Dedifferentiated amniotic fluid mesenchymal stem cell (primary cell): ENCODE data around the gene CTBP1.

Experiments
- DNase-seq: peaks from one replicate; pipeline ENCODE4 v3.0.0-alpha.2; 2016; ENCODE audit errors: extremely low spot score

Gene CTBP1

DNA sequence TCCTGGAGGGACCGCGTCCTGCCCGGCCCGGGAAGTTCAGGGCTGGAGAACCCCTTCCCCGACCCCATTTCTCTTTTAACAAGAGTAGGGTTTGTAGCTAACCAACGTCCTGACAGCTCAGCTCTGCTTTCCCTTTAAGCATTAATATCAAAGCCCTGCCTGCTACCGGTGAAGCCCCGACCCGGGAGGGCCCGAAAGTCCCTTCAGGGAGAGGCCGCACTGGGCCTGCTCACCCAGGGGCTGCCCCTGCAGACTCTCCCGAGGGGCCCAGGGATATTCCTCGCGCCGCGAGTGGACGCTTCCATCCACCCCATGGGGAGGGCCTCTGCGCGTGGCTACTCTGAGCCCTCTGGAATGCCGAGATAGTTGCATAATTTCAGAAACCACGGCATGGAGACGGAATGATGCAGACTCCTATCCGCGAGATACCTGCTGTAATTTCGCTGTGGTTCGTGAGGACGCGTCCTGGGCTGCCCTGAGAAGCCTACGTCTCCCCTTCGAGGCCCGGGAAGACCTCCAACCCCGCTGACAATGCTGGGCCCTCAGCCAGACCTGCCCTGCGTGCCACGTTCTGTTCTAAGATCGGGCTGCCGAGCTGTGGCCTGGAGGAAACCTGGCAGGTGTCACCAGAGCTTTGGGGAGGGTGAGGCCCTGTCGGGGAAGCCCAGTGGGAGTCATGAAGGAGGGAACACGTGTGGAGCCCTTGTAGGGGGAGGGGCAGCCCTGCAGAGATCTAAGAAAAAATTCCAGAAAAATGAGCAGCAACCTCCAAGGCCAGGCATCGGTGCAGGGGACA, 999 bp upstream of the CTBP1 start:
- DNase-seq: no peak

DNA sequence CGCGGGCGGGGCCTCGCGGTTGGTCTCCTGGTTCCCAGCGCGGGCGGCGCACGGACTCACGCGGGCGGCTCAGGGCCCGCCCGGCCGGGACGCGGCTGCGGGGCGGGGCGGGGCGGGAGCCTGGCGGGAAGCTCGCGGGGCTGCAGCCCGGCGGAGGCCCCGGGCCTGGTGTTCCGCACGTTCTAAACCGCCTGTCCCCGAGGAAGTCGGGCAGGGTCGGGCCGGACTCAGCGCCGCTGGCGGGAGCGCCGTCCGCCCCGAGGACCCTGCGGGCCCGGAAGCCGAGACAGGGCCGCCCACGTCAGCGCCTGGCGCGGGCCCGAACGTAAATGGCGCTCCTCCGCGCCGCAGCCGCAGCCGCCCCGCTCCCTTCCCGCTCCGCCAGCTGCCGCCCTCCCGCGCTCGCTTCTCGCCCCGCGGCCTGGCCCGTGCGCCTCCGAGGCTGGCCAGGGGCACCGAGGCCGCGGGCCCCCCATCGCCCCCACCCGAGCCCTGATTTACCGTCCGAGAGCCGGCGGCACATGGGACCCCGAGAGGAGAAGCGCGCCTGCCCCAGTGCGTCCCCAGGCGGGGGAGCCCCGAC, 309 bp upstream of the CTBP1 start:
- DNase-seq: peak; percentile 76

DNA sequence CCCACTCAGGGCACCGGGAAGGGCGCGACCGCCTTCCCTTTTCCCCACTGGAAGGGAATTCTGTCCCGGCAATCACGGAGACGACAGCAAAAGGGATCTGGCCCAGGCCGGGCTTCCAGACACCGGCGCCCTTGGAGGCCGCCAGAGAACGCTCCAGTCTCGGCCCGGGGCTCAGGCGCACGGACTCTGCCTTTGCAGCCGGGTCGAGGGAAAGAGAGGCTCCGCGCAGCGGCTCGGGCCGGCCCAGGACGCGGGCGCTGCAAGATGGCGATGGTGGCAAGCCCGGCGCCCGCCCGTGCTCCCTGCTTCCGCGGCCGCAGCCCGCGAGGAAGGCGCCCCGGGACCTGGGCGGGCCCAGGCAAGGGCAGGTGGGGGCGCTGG, 1.1 kb downstream of the CTBP1 start:
- DNase-seq: no peak

DNA sequence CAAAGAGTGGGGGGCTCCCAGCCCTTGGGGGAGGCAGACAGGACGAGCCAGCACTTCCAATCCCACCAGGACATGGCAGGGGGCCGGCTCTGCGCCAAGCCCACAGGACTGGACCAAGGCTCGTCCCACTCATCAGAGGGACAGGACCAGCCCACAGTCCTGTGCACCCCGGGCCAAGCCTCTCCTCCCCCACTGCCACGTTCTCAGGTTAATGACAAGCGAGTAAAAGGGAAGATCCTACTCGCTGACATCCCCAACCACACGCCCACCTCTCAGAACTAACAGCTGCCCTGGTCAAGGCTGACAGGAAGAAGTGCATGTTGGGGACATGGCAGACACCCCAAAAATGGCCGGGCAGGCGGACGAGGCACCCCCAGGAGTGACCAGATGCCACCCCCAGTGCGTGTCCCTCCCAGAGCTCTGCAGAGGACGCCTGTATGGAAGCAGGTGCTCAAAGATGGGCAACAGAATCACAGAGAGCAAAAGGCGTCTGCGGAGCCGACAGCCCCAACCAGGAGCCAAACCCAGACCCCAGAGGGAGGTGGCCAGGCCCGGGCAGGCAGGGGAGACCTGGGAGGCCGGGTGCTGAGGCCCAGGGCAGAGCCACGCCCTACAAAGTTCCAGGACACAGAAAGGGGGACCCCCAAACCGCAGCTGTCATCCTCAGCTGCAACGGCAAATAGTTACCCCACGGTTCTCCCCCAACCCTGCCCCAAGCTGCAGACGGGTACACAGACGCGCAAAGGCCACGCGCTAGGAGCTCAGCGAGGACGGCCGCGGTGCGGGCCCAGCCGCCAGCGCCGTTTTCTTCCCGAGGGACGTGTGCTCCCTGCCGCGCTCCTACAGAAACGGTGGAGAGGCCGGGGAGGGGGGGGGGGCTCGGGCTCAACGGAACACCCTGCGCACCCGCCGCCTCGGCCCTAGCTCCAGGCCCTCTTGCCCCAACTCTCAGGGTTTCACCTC, 1.7 kb downstream of the CTBP1 start:
- no peak for DNase-seq

DNA sequence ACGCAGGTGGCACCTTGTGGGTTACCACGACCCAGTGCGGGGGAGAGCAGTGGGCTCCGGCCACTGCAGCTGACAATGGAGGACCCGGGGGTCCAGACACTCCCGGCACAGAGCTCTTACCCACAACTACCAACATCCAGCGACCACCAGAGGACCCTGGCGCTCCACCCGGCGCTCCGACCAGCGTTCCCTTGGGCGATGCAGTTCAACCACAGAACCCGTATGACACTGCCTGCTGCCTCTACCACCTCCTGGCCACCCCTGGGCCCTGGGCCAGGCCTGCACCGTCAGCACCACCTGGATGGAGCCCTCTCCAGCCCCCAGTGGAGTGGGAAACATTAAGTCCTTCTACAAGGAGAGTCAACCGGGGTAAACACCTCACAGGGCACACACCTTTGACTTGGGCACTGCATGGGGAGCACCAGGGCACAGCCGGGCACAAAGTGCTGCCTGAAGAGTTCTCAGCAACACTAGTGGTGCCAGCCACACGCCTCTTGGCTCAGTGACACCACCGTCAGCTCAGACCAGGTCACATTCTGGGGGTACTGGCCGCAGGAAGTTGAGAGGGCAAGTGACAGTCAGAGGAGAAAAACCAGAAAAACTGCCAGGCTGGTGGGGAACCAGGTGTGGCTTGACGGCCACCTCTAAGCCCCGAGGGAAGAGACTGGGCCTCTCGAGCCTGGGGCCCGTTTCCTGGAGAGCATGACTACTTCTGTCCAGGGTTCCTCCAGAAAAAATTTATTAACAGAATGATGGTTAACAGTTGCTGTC, 2.6 kb downstream of the CTBP1 start:
- DNase-seq: no peak

DNA sequence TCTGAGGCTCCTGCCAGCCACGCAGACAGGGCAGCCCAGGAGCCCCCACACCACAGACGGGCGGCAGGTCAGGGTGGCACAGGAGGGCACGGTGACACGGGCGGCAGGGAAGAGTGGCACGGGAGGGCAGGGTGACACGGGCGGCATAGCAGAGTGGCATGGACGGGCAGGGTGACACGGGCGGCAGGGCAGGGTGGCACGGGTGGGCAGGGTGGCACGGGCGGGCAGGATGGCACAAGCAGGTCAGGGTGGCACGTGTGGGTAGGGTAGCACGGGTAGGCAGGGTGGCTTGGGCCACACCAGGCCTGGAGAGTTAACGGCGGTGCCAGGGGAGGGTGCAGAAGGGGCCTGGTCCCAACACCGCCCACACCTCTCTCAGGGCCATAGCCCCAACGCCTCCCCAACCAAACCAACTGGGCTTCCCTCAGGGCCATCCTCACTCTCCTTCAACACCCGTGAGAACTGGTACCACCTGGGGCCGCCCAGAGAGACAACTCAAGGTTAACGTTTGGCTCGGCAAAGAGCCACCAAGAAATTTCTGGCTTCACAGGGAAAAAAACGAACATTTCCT, 3.4 kb downstream of the CTBP1 start:
- no peak for DNase-seq

DNA sequence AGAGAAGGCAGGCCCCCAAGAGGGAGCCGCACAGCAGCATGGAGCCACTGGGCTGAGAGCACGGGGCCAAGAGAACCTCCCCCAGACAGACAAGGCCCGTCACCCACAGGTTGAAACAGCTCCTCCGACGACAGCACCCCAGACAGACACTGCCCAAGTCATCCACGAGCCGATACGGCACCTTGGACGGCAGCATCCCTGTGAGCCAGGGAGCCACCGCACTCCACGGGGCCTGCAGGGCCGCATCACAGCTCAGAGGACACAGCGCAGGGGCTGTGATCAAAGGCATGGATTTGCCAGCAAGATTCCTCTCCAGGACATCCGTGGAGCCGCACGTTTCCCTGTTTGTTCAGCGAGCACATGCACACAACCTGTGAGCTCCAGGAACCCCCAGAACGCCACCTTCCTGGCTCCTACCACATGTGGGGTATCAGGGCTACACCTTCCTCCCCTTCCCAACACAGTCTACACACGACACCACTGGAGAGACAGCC, 3.9 kb downstream of the CTBP1 start:
- no peak for DNase-seq

DNA sequence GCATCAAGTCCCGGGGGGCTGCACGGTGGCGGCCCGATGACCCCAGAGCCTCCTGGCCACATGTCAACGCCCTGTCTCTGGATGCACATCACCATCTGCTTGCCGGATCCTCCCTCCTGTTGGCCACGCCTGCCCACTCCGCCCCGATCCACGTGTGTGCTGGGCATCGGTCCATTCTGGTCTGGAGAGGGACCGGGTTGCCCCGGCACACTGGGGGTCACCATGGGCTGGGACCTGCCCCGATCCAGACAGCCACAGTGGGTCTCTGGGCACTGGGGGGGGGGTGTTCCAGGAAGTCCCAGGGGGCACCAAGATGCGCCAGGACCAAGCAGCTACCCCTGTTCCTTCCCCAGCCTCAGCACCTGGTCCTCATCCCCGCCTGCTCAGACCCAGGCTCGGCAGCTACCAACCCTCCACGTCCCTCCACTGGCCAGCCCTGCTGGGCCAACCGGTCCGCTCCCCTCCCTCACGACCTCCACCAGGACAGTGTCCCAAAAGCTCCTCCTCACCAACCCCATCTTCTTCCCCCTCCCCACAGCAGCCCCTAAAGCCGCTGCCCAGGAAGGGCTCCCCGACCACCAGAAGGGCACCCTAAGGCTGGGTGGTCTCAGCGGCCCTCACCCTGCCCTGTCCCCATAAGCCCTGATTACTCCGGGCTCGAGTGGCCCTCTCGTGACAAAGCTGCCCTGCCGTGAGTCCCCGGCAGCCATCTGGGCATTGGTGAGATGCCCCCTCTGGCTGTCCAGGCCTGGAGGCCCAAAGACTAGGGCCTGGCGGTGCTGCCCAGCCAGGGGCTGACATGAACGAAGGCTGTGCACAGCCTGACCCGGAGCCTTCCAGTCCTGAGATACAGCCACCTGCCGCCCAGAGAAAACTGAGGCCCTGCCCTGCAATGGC, 4.6 kb downstream of the CTBP1 start:
- DNase-seq: no peak

DNA sequence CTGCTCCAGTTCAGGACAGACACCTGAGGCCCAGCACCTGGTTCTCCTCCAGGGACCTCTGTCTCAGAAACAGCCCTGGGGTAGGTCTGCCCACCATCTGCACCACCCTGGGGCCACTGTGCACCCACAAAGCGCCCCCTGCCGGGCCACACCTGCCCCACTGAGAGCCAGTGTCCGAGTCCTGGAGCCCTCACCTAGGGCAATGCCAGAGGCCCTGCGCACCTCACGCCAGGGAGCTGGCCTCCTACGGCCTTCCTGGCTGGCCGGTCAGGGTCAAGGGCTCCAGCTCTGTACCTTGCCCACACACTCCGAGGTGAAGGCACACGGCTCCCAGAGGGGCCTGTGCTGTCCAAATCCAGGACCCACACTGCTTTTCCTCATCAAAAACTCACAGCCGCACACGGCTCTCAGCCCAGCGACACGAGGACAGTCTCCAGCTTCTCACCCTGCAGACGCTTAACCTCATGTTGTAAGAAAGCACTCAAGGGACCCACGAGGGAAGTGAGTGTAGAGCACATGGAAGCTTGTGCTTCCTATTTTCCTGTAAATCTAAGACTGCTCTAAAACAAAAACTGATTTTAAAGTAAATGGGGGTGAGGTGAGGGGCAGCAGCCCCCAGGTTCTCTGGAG, 5.4 kb downstream of the CTBP1 start:
- no peak for DNase-seq

DNA sequence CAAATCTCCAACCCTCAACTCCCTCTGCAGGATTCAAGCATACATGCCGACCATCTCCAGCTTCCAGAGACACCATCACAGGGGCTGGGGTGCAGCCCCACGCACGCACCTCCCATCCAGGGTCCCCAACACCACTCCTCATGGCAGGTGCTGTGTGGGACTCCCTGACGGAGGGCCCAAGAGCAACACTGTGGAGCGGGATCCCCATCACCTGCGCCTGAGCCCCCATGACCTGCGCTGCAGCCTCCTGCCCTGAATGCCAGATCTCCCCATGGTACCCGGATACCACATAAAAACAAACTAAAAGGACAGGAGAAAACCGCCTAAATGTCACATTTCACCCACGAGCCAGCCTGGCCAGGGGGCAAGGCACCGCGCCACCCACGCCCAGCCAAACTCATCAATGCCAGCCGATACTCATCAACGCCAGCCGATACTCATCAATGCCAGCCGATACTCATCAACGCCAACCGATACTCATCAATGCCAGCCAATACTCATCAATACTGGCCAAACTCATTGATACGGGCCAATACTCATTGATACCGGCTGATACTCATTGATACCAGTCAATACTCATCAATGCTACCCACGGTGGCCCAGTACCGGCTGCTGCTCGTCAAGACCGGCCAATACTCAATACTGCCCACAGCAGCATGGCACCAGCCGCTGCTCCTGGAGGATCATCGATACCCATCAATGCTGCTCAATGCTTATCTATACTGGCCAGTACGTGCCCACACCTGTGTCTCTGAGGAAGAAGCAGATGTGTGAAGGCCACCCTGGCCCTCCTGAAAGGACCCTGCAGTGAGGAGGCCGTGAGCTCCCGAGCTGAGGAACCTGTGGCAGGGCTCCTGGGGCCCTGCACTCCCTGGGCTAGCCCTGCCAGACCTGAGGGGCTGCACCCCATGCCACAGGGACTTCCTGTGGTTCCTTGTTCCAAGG, 6.2 kb downstream of the CTBP1 start:
- DNase-seq: no peak

DNA sequence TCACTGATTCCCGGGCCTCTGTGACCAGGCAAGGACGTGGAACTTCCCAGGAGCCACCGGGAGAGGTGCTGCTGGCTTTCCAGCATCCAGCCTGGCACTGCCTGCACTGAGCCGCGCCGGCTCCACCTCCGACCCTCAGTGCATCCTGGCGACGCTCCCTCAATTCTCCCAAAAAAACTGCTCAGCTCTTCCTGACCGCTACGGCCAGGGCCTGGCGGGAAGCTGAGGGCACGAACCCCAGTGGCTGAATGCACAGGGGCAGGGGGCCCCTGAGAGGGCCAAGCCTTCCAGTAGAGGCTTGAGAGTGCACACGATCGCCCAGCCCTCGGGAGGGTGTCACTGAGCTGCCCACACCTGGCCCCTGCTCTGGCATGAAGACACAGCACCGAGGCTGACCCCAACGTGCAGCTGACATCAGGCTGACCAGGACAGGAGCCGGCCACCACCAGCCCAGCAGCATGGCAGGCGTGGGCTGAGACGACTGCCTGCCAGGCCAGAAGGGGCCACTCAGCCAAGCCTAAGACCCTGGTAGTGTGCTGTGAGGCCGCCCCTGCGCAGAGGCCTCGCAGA, 6.9 kb downstream of the CTBP1 start:
- no peak for DNase-seq

DNA sequence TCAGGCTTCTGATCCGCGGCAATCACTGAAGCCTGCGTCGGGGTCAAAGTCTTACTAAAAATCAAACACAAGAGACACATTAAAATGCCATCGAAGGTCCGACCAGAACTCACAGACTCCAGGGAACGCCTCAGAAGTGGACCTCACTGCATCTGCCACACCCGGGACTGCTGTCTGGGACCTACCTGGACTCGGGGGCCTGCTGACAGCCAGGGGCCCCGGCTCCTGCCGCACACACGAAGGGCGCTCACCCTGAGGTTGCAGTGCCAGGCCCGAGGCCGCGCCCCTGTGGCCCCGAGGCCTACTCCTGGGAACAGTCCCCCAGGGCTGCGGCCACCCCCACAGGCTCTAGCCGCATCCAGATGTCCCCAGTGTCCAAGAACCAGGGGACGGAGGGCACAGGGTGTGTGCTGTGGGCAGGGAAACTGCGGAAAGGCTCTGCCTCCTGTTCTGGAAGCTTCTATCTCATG, 7.4 kb downstream of the CTBP1 start:
- DNase-seq: no peak

DNA sequence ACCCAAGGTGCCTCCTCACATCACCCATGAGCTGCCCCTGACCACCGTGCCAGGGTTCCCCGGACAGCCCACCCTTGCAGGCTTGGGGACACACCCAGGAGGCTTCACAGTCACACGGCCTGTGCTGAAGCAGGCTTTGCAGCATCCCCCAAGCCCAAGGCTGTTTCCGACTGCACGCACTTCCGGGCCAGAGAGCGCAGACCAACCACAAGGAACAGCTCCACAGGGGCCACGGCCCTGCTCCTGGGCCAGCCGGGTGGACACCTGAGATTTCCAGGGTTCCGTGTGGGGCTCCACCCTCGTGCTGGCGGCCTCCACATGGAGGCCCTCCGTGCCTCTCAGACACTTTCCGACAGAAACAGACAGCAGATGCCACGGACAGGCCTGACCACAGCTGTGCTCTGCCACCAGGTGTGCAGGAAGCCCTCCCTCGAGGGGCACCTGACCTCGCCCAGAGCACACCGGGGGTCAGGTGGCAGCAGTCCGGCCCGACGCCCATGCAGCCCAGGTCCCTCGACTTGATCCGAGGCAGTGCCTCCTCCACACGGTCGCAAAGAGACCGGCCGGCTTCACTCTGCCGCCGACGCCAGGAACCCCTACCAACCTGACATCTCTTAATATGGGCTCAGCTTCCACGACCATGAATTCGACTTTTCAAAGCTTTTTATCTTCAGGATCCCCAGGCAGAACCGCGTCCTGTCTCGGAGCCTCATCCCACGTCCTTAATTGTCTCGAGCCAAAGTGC, 8.0 kb downstream of the CTBP1 start:
- no peak for DNase-seq

DNA sequence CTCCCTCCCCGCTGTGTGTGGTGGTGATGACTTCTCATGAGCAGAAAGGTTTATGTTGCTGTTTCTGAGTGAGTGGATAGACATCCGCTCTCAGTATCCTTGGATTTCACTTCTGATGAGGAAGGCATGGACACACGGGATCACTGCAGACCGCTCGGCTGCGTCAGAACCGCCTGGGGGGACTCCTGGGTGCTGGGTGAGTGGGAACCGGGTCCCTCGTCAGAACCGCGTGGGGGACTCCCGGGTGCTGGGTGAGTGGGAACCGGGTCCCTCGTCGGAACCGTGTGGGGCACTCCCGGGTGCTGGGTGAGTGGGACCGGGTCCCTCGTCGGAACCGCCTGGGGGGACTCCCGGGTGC, 9.0 kb downstream of the CTBP1 start:
- no peak for DNase-seq

DNA sequence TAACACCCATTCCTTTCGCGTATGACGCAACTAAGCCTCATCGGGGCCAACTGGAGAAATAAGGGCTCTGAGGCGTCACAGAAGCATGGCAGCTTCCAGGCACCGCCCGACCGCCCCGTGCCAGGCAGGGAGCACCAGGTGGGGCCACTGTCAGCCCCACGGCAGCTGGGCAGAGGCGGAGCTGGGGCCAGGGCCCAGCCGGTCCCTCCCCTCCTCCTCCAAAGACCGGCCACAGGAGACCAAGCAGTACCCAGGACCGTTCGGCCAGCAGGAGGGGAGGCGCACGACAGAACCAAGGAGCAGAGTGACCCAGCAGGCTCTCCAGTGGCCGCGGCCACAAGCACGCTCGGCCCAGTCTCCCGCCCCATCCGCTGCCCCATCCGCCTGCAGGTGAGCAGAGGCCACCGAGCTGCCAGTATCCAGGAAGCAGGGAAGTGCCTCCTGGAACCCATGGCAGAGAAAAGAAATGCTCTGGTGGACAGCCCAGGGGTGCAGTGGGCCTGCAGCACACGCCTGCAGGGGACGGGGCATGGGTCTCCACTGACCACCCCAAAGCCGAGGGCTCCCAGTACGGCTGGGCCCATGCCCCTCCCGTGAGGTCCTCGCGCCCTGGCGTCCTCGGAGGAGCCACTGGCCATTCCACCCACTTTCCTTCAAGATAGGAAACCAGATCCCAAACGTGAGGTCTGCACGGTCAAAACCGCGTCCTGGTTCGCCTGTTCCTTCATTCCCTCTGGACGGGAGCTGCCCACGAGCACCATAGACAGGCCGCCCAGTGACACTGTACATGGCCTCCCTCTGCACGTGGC, 9.6 kb downstream of the CTBP1 start:
- no peak for DNase-seq

DNA sequence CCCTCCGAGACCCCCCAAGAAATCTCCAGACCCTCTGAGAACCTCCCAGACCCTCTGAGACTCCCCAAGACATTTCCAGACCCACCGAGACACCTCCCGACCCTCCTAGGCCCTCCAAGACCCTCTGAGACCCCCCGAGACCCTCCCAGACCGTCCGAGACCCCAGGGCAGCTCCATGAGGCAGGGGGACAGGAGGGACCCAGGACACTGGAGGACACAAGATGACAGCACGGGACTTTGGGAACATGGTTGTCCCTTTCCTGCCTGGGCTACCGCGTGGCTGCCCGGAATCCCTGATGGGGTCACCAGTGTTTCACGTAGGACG, 10.3 kb downstream of the CTBP1 start:
- no peak for DNase-seq
